ENCODE results near the gene UQCRC1. TPM values are rescaled to one million over a fixed set of nuclear protein-coding genes. Genes with fewer than 3 reads are reported as not detected.
A peak's percentile ranks its signal among the peaks of the same experiment; 100 is the strongest.

Gene UQCRC1
- 193 and 196 TPM in 2 replicates for total RNA-seq (2014; rRNA removed; shearing (Covaris generic))
- 225 and 338 TPM in 2 replicates for polyA plus RNA-seq (2014; cell fraction: nucleus; rRNA removed)

- DNase-seq (ENCODE audit: extremely low read depth, low read depth), result peak; percentile 84
Measured at GRCh38 chr3:48609088-48610005, at the start of gene UQCRC1. UQCRC1 (minus strand) TSS chr3:48609646; CDS start chr3:48609620, 26 bp downstream.

- DNase-seq (ENCODE audit: extremely low read depth, low read depth), result no peak
Measured at GRCh38 chr3:48656841-48657281, 47.4 kb upstream of the UQCRC1 start.

GRCh38 chr3:48656061-48656840 lies 46.8 kb upstream of the UQCRC1 start:
- DNase-seq (ENCODE audit: extremely low read depth, low read depth), result peak; percentile 66

- no peak for DNase-seq (ENCODE audit: extremely low read depth, low read depth)
Measured at GRCh38 chr3:48655606-48656005, 46.2 kb upstream of the UQCRC1 start.

- no peak for DNase-seq (ENCODE audit: extremely low read depth, low read depth)
Measured at GRCh38 chr3:48655063-48655462, 45.6 kb upstream of the UQCRC1 start.

- DNase-seq (ENCODE audit: extremely low read depth, low read depth), result no peak
Measured at GRCh38 chr3:48652923-48653715, 43.7 kb upstream of the UQCRC1 start.

- no peak for DNase-seq (ENCODE audit: extremely low read depth, low read depth)
Measured at GRCh38 chr3:48651771-48652170, 42.3 kb upstream of the UQCRC1 start.

GRCh38 chr3:48650723-48651122 lies 41.3 kb upstream of the UQCRC1 start:
- no peak for DNase-seq (ENCODE audit: extremely low read depth, low read depth)

- no peak for DNase-seq (ENCODE audit: extremely low read depth, low read depth)
Measured at GRCh38 chr3:48648188-48648850, 38.9 kb upstream of the UQCRC1 start.

- no peak for DNase-seq (ENCODE audit: extremely low read depth, low read depth)
Measured at GRCh38 chr3:48647714-48648113, 38.3 kb upstream of the UQCRC1 start.

GRCh38 chr3:48644898-48645760 lies 35.7 kb upstream of the UQCRC1 start:
- DNase-seq (ENCODE audit: extremely low read depth, low read depth), result no peak

- DNase-seq (ENCODE audit: extremely low read depth, low read depth), result no peak
Measured at GRCh38 chr3:48642605-48643004, 33.2 kb upstream of the UQCRC1 start.

GRCh38 chr3:48641396-48641795 lies 31.9 kb upstream of the UQCRC1 start:
- DNase-seq (ENCODE audit: extremely low read depth, low read depth), result no peak

- no peak for DNase-seq (ENCODE audit: extremely low read depth, low read depth)
Measured at GRCh38 chr3:48639944-48640606, 30.6 kb upstream of the UQCRC1 start.

GRCh38 chr3:48637305-48637704 lies 27.9 kb upstream of the UQCRC1 start:
- DNase-seq (ENCODE audit: extremely low read depth, low read depth), result no peak

GRCh38 chr3:48636149-48636655 lies 26.8 kb upstream of the UQCRC1 start:
- DNase-seq (ENCODE audit: extremely low read depth, low read depth), result no peak

- DNase-seq (ENCODE audit: extremely low read depth, low read depth), result peak; percentile 90
Measured at GRCh38 chr3:48635222-48636021, 26.0 kb upstream of the UQCRC1 start, which contains the start of gene SLC26A6. SLC26A6 (minus strand) TSS chr3:48635461; CDS start chr3:48635393, 68 bp downstream.

Data from NCI-H460 (cell line).